IPS-20b (cell line): ENCODE data around the gene PHLDB3.
A peak's percentile ranks its signal among the peaks of the same experiment; 100 is the strongest.

ENCODE experiments used
- H3K27ac ChIP-seq: one replicate; pipeline ENCODE4 v1.5.1; 2013; ENCODE audit warnings: low read length
- H3K27me3 ChIP-seq: 2 replicates; pipeline ENCODE4 v1.6.1; 2013; ENCODE audit warnings: mild to moderate bottlenecking, low read length, inconsistent platforms; ENCODE audit not compliant: insufficient read depth
- H3K36me3 ChIP-seq: 2 replicates; pipeline ENCODE4 v1.6.1; 2013; ENCODE audit warnings: low read depth, mild to moderate bottlenecking, inconsistent platforms, low read length, moderate library complexity; ENCODE audit not compliant: insufficient read depth
- H3K4me1 ChIP-seq: 2 replicates; pipeline ENCODE4 v1.6.1; 2013; ENCODE audit warnings: mild to moderate bottlenecking, control low read depth, inconsistent platforms, low read length, moderate library complexity; ENCODE audit not compliant: insufficient read depth
- H3K4me3 ChIP-seq: 2 replicates; pipeline ENCODE4 v1.5.1; 2013; ENCODE audit warnings: mild to moderate bottlenecking, low read length, inconsistent platforms
- H3K9ac ChIP-seq: 2 replicates; pipeline ENCODE4 v1.6.1; 2013; ENCODE audit warnings: low read depth, mild to moderate bottlenecking, inconsistent platforms, low read length, moderate library complexity
- H3K9me3 ChIP-seq: 2 replicates; pipeline ENCODE4 v1.6.1; 2013; ENCODE audit warnings: mild to moderate bottlenecking, low read depth, low read length, inconsistent platforms; ENCODE audit not compliant: insufficient read depth

Gene PHLDB3

GRCh38 chr19:43541920-43542650, 37.5 kb upstream of the PHLDB3 start:
- no peaks in the 10 kb centered on the region for H3K27me3 ChIP-seq
- no peak overlapping the region for H3K4me3 ChIP-seq
- H3K27ac ChIP-seq: no peak overlapping the region
- H3K9me3 ChIP-seq: peaks cover 15% of the 10 kb centered on the region; the same call in 1 of the 2 replicates
- peaks cover 76% of the 10 kb centered on the region for H3K36me3 ChIP-seq
- no peak overlapping the region for H3K9ac ChIP-seq
- no peaks in the 10 kb centered on the region for H3K4me1 ChIP-seq

GRCh38 chr19:43540381-43540780, 35.8 kb upstream of the PHLDB3 start:
- Histone ChIP-seq H3K9ac (no peak overlapping the region), H3K9me3 (peaks cover 15% of the 10 kb centered on the region; the same call in 1 of the 2 replicates), H3K4me3 (no peak overlapping the region), H3K4me1 (0 out of 2 replicates have a peak, but pooled peaks cover 4% of the 10 kb centered on the region), H3K27me3 (no peaks in the 10 kb centered on the region), H3K36me3 (peaks cover 74% of the 10 kb centered on the region), H3K27ac (no peak overlapping the region)

- no peak overlapping the region for H3K9ac ChIP-seq
- H3K4me3 ChIP-seq: no peak overlapping the region
- H3K27me3 ChIP-seq: no peaks in the 10 kb centered on the region
- H3K4me1 ChIP-seq: peaks cover 10% of the 10 kb centered on the region; the same call in 1 of the 2 replicates
- H3K27ac ChIP-seq: no peak overlapping the region
- H3K9me3 ChIP-seq: peaks cover 15% of the 10 kb centered on the region; the same call in 1 of the 2 replicates
- peaks cover 63% of the 10 kb centered on the region for H3K36me3 ChIP-seq
Measured at GRCh38 chr19:43538922-43539321, 34.4 kb upstream of the PHLDB3 start.

- peaks cover 15% of the 10 kb centered on the region; the same call in 1 of the 2 replicates for H3K9me3 ChIP-seq
- no peaks in the 10 kb centered on the region for H3K27me3 ChIP-seq
- peak overlapping the region; percentile 70; the same call in 1 of the 2 replicates for H3K4me3 ChIP-seq
- no peak overlapping the region for H3K27ac ChIP-seq
- H3K36me3 ChIP-seq: peaks cover 27% of the 10 kb centered on the region
- H3K9ac ChIP-seq: peak overlapping the region; percentile 63; the same call in 1 of the 2 replicates
- H3K4me1 ChIP-seq: peaks cover 14% of the 10 kb centered on the region; the same call in 1 of the 2 replicates
Measured at GRCh38 chr19:43534816-43535761, 30.5 kb upstream of the PHLDB3 start.

- Histone ChIP-seq H3K4me3 (peak overlapping the region; percentile 70; the same call in 1 of the 2 replicates), H3K36me3 (peaks cover 22% of the 10 kb centered on the region), H3K27me3 (no peaks in the 10 kb centered on the region), H3K9ac (peak overlapping the region; percentile 63; the same call in 1 of the 2 replicates), H3K4me1 (peaks cover 14% of the 10 kb centered on the region; the same call in 1 of the 2 replicates), H3K27ac (peak overlapping the region; percentile 56), H3K9me3 (peaks cover 12% of the 10 kb centered on the region; the same call in 1 of the 2 replicates)
Measured at GRCh38 chr19:43534305-43534815, 29.8 kb upstream of the PHLDB3 start.

- Histone ChIP-seq H3K9me3 (peaks cover 6% of the 10 kb centered on the region; the same call in 1 of the 2 replicates), H3K27ac (no peak overlapping the region), H3K4me1 (peaks cover 14% of the 10 kb centered on the region; the same call in 1 of the 2 replicates), H3K9ac (peak overlapping the region; percentile 63; the same call in 1 of the 2 replicates), H3K36me3 (peaks cover 16% of the 10 kb centered on the region), H3K4me3 (peak overlapping the region; percentile 70), H3K27me3 (no peaks in the 10 kb centered on the region)
Measured at GRCh38 chr19:43533546-43534304, 29.2 kb upstream of the PHLDB3 start.

- H3K9ac ChIP-seq: peak within 1 kb of the TSS; percentile 72; the same call in 1 of the 2 replicates
- peak within 1 kb of the TSS; percentile 2 for H3K27ac ChIP-seq
- H3K27me3 ChIP-seq: peaks cover 6% of the 10 kb centered on the region
Measured at GRCh38 chr19:43532962-43533545, 28.5 kb upstream of the PHLDB3 start, which contains the start of gene ZNF575. ZNF575 (plus strand) TSS chr19:43533188; CDS start chr19:43534423, 1,235 bp downstream.

GRCh38 chr19:43532571-43532961, 28.0 kb upstream of the PHLDB3 start:
- Histone ChIP-seq H3K4me3 (peak overlapping the region; percentile 70), H3K4me1 (peaks cover 14% of the 10 kb centered on the region; the same call in 1 of the 2 replicates), H3K9me3 (no peaks in the 10 kb centered on the region), H3K27ac (peak overlapping the region; percentile 2), H3K9ac (peak overlapping the region; percentile 72; the same call in 1 of the 2 replicates), H3K27me3 (peaks cover 11% of the 10 kb centered on the region), H3K36me3 (peaks cover 4% of the 10 kb centered on the region; the same call in 1 of the 2 replicates)

More at GRCh38 chr19:43532962-43533545, 28.5 kb upstream of the PHLDB3 start, which contains the start of gene ZNF575:
- Histone ChIP-seq H3K4me1 (peaks cover 14% of the 10 kb centered on the region; the same call in 1 of the 2 replicates), H3K9me3 (no peaks in the 10 kb centered on the region), H3K36me3 (peaks cover 9% of the 10 kb centered on the region; the same call in 1 of the 2 replicates), H3K4me3 (peak within 1 kb of the TSS; percentile 70)

- no peak overlapping the region for H3K4me3 ChIP-seq
Measured at GRCh38 chr19:43527860-43528622, 23.5 kb upstream of the PHLDB3 start.

More at GRCh38 chr19:43527860-43528622, 23.5 kb upstream of the PHLDB3 start:
- Histone ChIP-seq H3K36me3 (no peaks in the 10 kb centered on the region), H3K9ac (no peak overlapping the region), H3K4me1 (peaks cover 6% of the 10 kb centered on the region; the same call in 1 of the 2 replicates), H3K27me3 (peaks cover 38% of the 10 kb centered on the region), H3K27ac (no peak overlapping the region), H3K9me3 (no peaks in the 10 kb centered on the region)
